Measurements from ENCODE around the gene NMD3.

The NMD3 gene

GRCh38 chr3:161217496-161217895 is 3.6 kb upstream of the NMD3 start:
- DNase-seq (ENCODE audit: extremely low read depth, low read depth) = no peak
- no peak for TF ChIP-seq CTCF (IDR thresholded peaks at IDR 0.05; ENCODE audit: low read depth, low read length)

- no peak for DNase-seq (ENCODE audit: extremely low read depth, low read depth)
- no peak for TF ChIP-seq CTCF (IDR thresholded peaks at IDR 0.05; ENCODE audit: low read depth, low read length)
These were observed 1.6 kb upstream of the NMD3 start for GRCh38 chr3:161219495-161219894.

- no peak for TF ChIP-seq CTCF (IDR thresholded peaks at IDR 0.05; ENCODE audit: low read depth, low read length)
- DNase-seq (ENCODE audit: extremely low read depth, low read depth) = no peak
These were observed 892 bp downstream of the NMD3 start for GRCh38 chr3:161221806-161222600.

- DNase-seq (ENCODE audit: extremely low read depth, low read depth) = no peak
- no peak for TF ChIP-seq CTCF (IDR thresholded peaks at IDR 0.05; ENCODE audit: low read depth, low read length)
These were observed 1.6 kb downstream of the NMD3 start for GRCh38 chr3:161222662-161223061.

GRCh38 chr3:161224786-161225185 is 3.7 kb downstream of the NMD3 start:
- no peak for TF ChIP-seq CTCF (IDR thresholded peaks at IDR 0.05; ENCODE audit: low read depth, low read length)
- DNase-seq (ENCODE audit: extremely low read depth, low read depth) = no peak

GRCh38 chr3:161230621-161231171 is 9.6 kb downstream of the NMD3 start:
- TF ChIP-seq CTCF (IDR thresholded peaks at IDR 0.05; ENCODE audit: low read depth, low read length) = no peak
- no peak for DNase-seq (ENCODE audit: extremely low read depth, low read depth)

GRCh38 chr3:161231861-161232260 is 10.8 kb downstream of the NMD3 start:
- TF ChIP-seq CTCF (IDR thresholded peaks at IDR 0.05; ENCODE audit: low read depth, low read length) = no peak
- DNase-seq (ENCODE audit: extremely low read depth, low read depth) = no peak
